Subcutaneous abdominal adipose tissue (tissue), 5 donors: ENCODE data around the gene PLAC1.

Experiments
- H3K27ac ChIP-seq: one replicate; pipeline ENCODE4 v1.7.0; 2013; ENCODE audit warnings: low read depth, mild to moderate bottlenecking, inconsistent platforms, low read length, moderate library complexity
- H3K27me3 ChIP-seq, 5 donors: one replicate each; pipeline ENCODE4 v1.7.0; 2013; ENCODE audit warnings: low read length in 5 of 5, inconsistent platforms in 1 of 5; ENCODE audit not compliant: control insufficient read depth in 5 of 5, insufficient read depth in 4 of 5
- H3K36me3 ChIP-seq, 5 donors: one replicate each; pipeline ENCODE4 v1.7.0; 2013; ENCODE audit warnings: low read length in 5 of 5; ENCODE audit not compliant: control insufficient read depth in 5 of 5, insufficient read depth in 5 of 5
- H3K4me1 ChIP-seq, 5 donors: one replicate each; pipeline ENCODE4 v1.7.0; 2013; ENCODE audit warnings: low read length in 5 of 5, mild to moderate bottlenecking in 3 of 5, moderate library complexity in 1 of 5; ENCODE audit not compliant: control insufficient read depth in 5 of 5, insufficient read depth in 5 of 5
- H3K4me3 ChIP-seq, 5 donors: one replicate each; pipeline ENCODE4 v1.7.0; 2013; ENCODE audit warnings: low read length in 5 of 5, low read depth in 1 of 5
- H3K9ac ChIP-seq, 5 donors: one replicate each; pipeline ENCODE4 v1.7.0; 2013; ENCODE audit warnings: low read length in 5 of 5, mild to moderate bottlenecking in 4 of 5, moderate library complexity in 3 of 5
- H3K9me3 ChIP-seq, 5 donors: one replicate each; pipeline ENCODE4 v1.7.0; 2013; ENCODE audit warnings: low read length in 5 of 5; ENCODE audit not compliant: control insufficient read depth in 5 of 5
- donor health status: healthy.
- donor health status: healthy.
- donor health status: healthy.
- donor health status: healthy.
- donor health status: healthy.

Gene PLAC1

GRCh38 chrX:134541906-134542305 is 116.4 kb downstream of the PLAC1 start:
- H3K9ac ChIP-seq: no peak overlapping the region
- H3K4me1 ChIP-seq: peaks cover 0 to 30% (median 9%) of the 10 kb centered on the region in 5 donors
- no peaks in the 10 kb centered on the region for H3K36me3 ChIP-seq
- H3K9me3 ChIP-seq: peaks cover 0 to 3% (median 0%) of the 10 kb centered on the region in 5 donors
- no peak overlapping the region for H3K4me3 ChIP-seq
- no peak overlapping the region for H3K27ac ChIP-seq
- peaks cover 24 to 35% (median 29%) of the 10 kb centered on the region in 5 donors for H3K27me3 ChIP-seq

DNA sequence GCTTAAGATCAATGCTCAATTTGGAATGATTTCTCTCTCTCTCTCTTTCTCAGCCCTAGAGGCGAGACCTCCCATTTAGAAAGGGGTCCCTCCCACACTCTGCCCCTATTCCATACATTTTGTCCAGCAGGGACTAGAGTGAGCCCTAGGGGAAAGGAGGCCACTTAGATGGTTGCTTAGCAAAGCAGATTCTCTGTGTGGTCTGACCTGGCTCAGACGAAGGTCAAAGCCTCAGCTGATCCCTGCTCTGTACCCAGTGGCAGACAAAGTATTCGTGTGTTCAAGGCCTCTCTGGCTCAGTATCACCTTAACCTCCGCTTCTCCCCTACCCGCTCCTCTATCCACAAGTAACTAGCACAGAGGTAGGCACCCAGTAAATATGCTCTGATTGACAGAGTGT is 120.0 kb downstream of the PLAC1 start:
- Histone ChIP-seq H3K9me3 (no peaks in the 10 kb centered on the region), H3K27me3 (peaks cover 0 to 17% (median 10%) of the 10 kb centered on the region in 5 donors), H3K27ac (no peak overlapping the region), H3K36me3 (no peaks in the 10 kb centered on the region), H3K9ac (no peak overlapping the region), H3K4me1 (peaks cover 0 to 21% (median 4%) of the 10 kb centered on the region in 5 donors), H3K4me3 (no peak overlapping the region)

GRCh38 chrX:134537179-134537955 is 120.9 kb downstream of the PLAC1 start:
- no peak overlapping the region for H3K4me3 ChIP-seq
- no peaks in the 10 kb centered on the region for H3K9me3 ChIP-seq
- no peaks in the 10 kb centered on the region for H3K36me3 ChIP-seq
- no peak overlapping the region for H3K27ac ChIP-seq
- H3K9ac ChIP-seq: no peak overlapping the region
- H3K4me1 ChIP-seq: peaks cover 0 to 12% (median 4%) of the 10 kb centered on the region in 5 donors
- H3K27me3 ChIP-seq: peaks cover 0 to 14% (median 9%) of the 10 kb centered on the region in 5 donors

DNA sequence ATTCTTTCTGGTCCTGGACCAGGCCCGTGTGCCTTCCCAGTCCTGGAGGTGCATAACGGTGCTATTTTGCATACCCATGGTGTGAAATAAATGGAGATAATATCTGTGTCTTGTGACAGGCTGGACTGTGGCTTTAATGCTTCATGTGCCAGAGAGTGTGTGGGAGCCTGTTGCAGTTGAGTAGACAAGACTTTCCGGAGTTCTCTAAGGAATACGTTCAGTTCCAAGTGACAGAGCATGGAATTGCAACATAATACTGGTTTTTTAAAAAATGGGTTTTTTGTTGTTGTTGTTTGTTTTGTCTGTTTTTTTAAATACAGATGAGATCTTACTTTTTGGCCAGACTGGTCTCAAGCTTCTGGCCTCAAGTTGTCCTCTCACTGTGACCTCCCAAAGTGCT is 124.3 kb downstream of the PLAC1 start:
- H3K9me3 ChIP-seq: peaks cover 0 to 2% (median 0%) of the 10 kb centered on the region in 5 donors
- peaks cover 4 to 25% (median 12%) of the 10 kb centered on the region in 5 donors for H3K27me3 ChIP-seq
- no peak overlapping the region for H3K9ac ChIP-seq
- H3K4me1 ChIP-seq: peaks cover 0 to 12% (median 3%) of the 10 kb centered on the region in 5 donors
- no peak overlapping the region for H3K27ac ChIP-seq
- no peak overlapping the region for H3K4me3 ChIP-seq
- no peaks in the 10 kb centered on the region for H3K36me3 ChIP-seq

DNA sequence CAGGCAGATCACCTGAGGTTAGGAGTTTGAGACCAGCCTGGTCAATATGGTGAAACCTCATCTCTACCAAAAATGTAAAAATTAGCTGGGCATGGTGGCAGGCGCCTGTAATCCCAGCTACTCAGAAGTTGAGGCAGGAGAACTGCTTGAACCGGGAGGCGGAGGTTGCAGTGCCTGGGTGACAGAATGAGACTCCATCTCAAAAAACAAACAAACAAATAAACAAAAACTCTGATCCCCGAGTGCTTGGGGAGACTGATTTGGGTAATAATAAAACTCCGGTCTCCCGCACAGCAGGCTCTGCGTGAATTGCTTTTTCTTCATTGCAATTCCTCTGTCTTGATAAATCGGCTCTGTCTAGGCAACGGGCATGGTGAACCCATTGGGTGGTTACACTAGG is 124.9 kb downstream of the PLAC1 start:
- Histone ChIP-seq H3K4me1 (peaks cover 0 to 14% (median 3%) of the 10 kb centered on the region in 5 donors), H3K4me3 (no peak overlapping the region), H3K27me3 (peaks cover 4 to 23% (median 12%) of the 10 kb centered on the region in 5 donors), H3K27ac (no peak overlapping the region), H3K36me3 (no peaks in the 10 kb centered on the region), H3K9me3 (peaks cover 0 to 2% (median 0%) of the 10 kb centered on the region in 5 donors), H3K9ac (no peak overlapping the region)

GRCh38 chrX:134530845-134531244 is 127.4 kb downstream of the PLAC1 start:
- peaks cover 4 to 21% (median 10%) of the 10 kb centered on the region in 5 donors for H3K27me3 ChIP-seq
- no peak overlapping the region for H3K9ac ChIP-seq
- no peak overlapping the region for H3K4me3 ChIP-seq

GRCh38 chrX:134529481-134529880 is 128.8 kb downstream of the PLAC1 start:
- Histone ChIP-seq H3K36me3 (no peaks in the 10 kb centered on the region), H3K4me3 (no peak overlapping the region), H3K27ac (no peak overlapping the region), H3K9ac (no peak overlapping the region), H3K4me1 (peaks cover 0 to 4% (median 0%) of the 10 kb centered on the region in 5 donors), H3K9me3 (peaks cover 0 to 2% (median 0%) of the 10 kb centered on the region in 5 donors), H3K27me3 (peaks cover 4 to 14% (median 8%) of the 10 kb centered on the region in 5 donors)

More at GRCh38 chrX:134530845-134531244, 127.4 kb downstream of the PLAC1 start:
- Histone ChIP-seq H3K4me1 (peaks cover 0 to 6% (median 0%) of the 10 kb centered on the region in 5 donors), H3K9me3 (peaks cover 0 to 2% (median 0%) of the 10 kb centered on the region in 5 donors), H3K36me3 (no peaks in the 10 kb centered on the region), H3K27ac (no peak overlapping the region)

GRCh38 chrX:134528960-134529359 is 129.3 kb downstream of the PLAC1 start:
- Histone ChIP-seq H3K27me3 (peaks cover 4 to 14% (median 8%) of the 10 kb centered on the region in 5 donors), H3K9ac (no peak overlapping the region), H3K9me3 (peaks cover 0 to 2% (median 0%) of the 10 kb centered on the region in 5 donors), H3K27ac (no peak overlapping the region), H3K4me1 (peaks cover 0 to 4% (median 0%) of the 10 kb centered on the region in 5 donors), H3K4me3 (no peak overlapping the region), H3K36me3 (no peaks in the 10 kb centered on the region)

GRCh38 chrX:134526399-134526798 is 131.9 kb downstream of the PLAC1 start:
- H3K27ac ChIP-seq: no peak overlapping the region

GRCh38 chrX:134525086-134525792 is 133.0 kb downstream of the PLAC1 start:
- Histone ChIP-seq H3K4me1 (peaks cover 0 to 4% (median 0%) of the 10 kb centered on the region in 5 donors), H3K9me3 (peaks cover 0 to under 1% (median 0%) of the 10 kb centered on the region in 5 donors), H3K4me3 (no peak overlapping the region), H3K27me3 (peaks cover 2 to 7% (median 5%) of the 10 kb centered on the region in 5 donors), H3K9ac (no peak overlapping the region), H3K27ac (no peak overlapping the region), H3K36me3 (no peaks in the 10 kb centered on the region)

More at GRCh38 chrX:134526399-134526798, 131.9 kb downstream of the PLAC1 start:
- Histone ChIP-seq H3K4me3 (no peak overlapping the region), H3K9me3 (peaks cover 0 to 2% (median 0%) of the 10 kb centered on the region in 5 donors), H3K27me3 (peaks cover 4 to 8% (median 7%) of the 10 kb centered on the region in 5 donors), H3K9ac (no peak overlapping the region), H3K36me3 (no peaks in the 10 kb centered on the region), H3K4me1 (peaks cover 0 to 4% (median 0%) of the 10 kb centered on the region in 5 donors)
